H4 (cell line): ENCODE data around the gene USF1. TPM values are rescaled to one million over a fixed set of nuclear protein-coding genes. Genes with fewer than 3 reads are reported as not detected.
"Not testable (repeated sequence)": the region's sequence is repeated elsewhere in the genome, so short reads cannot be mapped to it uniquely, and the experiment has no call there.

ENCODE experiments used
- DNase-seq: peaks from one replicate; pipeline ENCODE4 v3.0.0-alpha.2; 2015; ENCODE audit warnings: low spot score
- total RNA-seq: library from RNA; depleted of rRNA; stranded (reverse); fragments of >200 nt; shearing (Covaris generic); gene quantifications from 2 replicates; pipeline ENCODE4 v1.2.3, GENCODE V29; 2014

The USF1 gene
- total RNA-seq, 1 experiment from 2014 or later, result 57.7 TPM

DNA sequence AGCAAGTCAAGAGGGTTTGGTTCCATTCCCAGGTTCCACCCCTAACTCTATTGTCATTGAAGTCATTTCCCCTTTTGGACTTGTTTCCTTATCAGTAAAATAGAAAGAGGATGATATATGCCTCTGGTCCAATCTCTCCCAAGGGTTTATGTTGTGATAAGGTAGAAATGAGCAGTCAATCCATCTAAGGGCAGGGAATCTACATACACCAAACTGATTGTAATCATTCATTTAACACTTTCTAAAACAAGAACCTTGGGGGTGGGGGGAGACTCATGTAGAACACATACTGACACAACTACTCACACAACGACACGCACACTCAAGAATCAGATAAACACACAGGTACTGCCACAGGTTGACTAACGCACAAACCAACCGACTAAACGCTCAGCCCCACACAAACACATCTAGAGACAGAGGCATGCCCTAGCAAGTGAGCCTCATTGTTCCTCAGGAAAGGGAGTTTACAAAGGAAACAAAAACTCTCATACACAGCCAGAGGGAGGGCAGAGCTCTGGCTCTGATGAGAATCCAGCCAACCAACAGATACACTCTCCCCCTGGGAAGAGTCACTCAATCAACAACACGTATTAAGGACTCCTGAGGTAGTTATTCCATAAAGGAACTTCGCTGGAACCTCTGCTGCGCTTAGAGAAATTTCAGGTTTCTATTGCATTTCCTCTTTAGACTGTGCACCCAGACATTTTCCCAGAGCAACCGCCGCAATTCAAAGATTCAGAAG lies 25.9 kb downstream of the USF1 start:
- DNase-seq, result no peak

DNA sequence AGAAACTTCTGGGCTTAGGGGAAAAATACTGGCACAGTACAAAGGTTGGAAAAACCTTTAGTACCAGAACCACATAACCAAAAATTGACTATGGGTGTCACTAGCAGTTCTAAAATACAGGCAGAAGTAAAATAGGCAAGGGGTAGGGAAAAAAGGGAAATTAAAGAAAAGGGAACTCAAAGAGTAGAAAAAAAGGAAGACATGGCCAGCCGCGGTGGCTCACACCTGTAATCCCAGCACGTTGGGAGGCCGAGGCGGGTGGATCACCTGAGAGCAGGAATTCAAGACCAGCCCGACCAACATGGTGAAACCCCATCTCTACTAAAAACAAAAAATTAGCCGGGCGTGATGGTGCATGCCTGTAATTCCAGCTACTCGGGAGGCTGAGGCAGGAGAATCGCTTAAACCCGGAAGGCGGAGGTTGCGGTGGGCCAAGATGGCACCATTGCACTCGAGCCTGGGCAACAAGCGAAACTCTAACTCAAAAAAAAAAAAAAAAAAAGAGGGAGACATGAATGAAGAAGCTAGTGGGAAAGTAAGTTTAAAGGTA lies 26.6 kb downstream of the USF1 start:
- DNase-seq, result not testable (repeated sequence)

DNA sequence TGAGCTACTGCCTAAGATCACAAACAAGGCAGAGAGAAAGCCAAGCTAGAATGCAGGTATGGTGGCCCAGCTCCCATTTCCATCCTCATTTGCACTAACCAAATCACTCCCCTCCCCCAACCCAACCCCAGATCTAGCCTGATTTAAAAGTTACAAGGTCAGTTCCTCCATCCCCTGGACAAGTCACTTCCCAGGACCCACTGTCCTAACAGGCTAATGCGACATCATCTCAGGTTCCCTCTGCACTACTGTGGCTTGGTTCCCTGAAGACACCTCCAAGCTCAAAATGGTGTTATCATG lies 27.2 kb downstream of the USF1 start:
- DNase-seq, result no peak

DNA sequence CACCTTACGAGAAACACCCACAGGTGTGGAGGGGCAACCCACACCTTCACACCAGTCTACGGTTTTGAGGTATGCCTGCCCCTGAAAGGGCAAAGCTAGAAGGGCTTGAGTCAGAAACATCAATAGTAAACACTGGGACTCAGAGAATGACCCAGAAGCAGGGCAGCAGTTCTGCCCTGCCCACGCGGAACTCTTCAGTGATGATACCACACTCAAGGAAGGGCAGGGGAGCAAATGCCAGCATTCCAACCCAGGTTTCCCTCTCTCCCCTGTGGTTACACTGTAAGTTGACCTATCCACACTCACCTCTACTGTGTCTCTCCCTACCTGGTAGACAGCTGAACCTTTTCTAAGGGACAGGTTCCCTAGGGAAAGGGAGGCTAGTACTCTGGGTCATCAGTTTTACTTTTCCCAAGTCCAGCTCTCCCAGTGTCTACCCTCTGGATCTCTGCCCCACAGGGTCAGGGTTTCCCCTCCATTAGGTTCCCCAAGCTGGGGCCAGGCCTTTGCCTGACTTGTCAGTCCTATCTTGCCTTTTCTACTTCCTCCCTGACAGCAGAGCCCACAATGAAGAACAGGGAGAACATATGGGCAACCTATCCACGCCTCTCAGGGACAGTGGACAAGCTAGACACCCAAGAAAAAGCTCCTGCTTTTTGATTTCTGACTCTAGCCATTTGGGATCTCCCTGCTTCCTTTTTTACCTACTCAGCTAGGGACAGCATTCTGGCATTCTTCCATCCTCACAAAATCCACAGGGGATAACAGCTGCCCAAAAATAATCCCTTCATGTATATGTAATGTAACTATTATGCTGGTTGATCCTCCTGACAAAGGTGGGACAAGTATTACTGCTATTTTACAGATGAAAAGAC lies 27.8 kb downstream of the USF1 start:
- DNase-seq, result no peak

DNA sequence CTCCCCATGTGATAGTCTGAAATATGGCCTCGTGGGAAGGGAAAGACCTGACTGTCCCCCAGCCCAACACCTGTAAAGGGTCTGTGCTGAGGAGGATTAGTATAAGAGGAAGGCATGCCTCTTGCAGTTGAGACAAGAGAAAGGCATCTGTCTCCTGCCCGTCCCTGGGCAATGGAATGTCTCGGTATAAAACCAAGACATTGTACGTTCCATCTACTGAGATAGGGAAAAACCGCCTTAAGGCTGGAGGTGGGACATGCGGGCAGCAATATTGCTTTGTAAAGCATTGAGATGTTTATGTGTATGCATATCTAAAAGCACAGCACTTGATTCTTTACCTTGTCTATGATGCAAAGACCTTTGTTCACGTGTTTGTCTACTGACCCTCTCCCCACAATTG lies 28.6 kb downstream of the USF1 start:
- not testable (repeated sequence) for DNase-seq

DNA sequence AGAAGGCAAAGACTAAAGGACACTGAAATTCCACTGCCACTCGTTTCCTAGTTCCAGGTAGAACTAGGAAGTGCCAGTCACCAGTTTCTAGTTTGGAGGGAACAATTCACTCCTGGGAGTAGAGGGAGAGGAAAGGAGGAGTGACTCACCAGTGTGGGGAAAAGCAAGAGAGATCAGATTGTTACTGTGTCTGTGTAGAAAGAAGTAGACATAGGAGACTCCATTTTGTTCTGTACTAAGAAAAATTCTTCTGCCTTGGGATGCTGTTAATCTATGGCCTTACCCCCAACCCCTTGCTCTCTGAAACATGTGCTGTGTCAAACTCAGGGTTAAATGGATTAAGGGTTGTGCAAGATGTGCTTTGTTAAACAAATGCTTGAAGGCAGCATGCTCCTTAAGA lies 29.1 kb downstream of the USF1 start:
- DNase-seq, result not testable (repeated sequence)

DNA sequence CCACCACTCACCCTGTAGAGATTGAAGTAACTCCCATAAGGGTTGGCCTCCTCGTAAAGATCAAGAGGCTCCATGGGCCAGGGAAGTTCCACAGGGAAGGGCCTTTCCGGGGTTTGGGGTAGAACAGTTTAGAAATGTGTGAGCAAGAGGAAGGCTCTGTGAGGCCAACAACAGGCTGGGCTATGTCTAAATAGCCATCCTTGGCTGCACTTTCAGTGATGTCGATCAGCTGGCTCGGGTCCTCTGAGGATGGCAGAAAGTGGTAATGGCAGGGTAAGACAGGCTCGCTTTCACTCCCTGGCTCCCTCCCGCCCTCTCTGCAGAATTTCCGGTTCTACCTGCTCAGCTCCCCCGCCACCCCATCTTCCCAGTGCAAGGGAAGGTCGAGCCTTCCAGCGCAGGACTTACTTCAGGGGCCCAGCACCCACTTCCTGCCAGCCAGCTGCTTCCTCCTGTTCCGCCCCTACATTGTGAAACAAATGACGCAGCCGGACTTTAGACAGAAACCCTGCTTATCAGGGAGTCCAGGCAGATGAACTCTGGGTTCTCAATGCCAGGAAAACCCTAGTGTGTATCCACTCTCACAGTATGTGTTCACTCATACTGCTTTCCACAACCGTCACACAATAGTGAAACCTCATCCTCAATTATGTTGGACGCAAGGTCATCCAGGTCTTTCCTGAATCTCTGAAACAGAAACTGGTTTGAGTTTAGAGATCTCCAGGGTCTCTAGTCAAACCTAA lies 32.1 kb downstream of the USF1 start:
- peak; percentile 67 for DNase-seq

DNA sequence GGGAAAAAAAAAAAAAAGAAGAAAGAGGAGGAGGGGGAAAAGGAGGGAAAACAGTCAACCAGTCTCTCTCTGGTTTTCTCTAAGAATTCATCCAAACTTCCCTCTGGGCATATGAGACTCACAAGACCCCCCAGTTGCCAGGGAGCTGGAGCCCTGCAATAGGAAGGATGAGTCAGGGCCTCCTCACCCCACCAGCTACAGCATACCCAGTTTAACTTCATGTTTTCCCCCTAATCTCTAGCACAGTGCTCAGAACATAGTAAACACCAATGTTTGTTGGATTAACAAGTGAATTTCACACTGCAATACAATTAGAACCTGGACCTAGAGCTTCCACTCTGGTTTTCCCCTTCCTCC lies 32.7 kb downstream of the USF1 start:
- DNase-seq, result no peak

DNA sequence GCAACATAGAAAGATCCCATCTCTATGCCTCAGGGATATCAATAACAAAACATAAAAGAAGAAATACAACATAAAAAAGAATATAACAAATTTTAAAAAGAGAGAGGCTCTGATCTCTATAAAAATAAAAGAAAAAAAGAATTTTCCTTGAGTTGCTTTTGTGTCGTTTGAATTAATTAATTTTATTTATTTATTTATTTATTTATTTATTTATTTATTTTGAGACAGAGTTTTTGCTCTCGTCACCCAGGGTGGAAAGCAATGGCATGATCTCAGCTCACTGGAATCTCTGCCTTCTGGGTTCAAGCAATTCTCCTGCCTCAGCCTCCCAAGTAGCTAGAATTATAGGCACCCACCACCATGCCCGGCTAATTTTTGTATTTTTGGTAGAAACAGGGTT lies 33.4 kb downstream of the USF1 start:
- no peak for DNase-seq

DNA sequence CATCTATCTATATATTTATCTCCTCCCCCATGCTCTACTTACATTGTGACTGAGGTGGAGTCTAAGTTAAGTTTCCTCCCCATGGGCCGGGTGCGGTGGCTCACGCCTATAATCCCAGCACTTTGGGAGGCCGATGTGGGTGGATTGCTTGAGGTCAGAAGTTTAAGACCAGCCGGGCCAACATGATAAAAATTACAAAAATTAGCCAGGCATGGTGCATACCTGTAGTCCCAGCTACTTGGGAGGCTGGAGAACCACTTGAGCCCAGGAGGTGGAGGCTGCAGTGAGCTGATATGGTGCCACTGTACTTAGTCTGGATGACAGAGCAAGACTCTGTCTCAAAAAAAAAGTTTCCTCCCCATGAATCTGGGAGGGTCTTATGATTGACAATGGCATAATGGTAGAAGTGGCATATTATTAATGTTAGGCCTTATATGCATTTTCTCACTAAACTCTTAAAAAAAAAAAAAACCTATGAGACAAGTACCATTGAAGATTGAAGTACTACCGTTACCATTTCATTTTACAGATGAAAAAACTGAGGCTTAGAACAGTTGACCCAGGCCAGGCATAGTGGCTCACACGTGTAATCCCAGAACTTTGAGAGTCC lies 36.1 kb downstream of the USF1 start:
- no peak for DNase-seq

DNA sequence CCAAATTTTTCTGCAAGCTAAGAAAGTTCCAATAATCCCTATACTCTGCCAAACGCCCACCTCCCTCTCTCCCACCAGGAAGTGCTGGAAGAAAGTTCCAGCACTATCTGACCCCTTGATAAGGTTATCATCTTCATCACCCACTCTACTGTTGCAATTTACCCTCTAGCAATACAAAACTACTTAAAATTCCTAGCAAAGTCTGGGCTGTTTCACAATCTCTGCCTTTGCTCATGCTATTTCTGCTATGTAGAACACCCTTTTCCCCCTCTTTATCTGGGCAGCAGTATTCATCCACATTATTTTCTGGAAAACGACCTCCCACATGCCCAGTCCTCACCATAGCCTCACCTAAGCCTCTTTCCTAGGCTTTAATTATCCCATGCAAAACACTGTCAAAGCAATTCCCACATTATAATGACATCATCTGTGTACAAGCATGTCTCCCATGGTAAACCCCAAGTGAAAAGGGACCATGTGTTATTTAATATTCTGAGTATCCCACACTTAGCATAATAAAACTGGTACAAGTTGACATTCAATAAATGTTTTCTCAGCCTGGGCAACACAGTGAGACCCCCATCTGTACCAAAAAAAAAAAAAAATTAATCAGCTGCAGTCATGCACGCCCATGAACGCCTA lies 36.8 kb downstream of the USF1 start:
- DNase-seq, result no peak

DNA sequence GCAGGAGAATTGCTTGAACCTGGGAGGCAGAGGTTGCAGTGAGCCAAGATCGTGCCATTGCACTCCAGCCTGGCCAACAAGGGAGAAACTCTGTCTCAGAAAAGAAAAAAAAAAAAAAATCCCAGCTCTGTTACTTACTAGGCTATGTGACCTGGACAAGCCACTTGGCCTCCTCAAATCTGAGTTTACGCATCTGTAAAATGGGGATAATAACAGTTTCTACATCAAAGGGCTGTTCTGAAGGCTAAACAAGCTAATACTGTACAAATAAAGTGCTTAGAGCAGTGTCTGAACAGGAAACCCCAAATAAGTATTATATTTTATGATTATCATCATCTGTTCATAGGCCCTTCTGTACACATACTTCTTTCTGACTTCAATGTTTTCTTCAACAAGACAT lies 38.4 kb downstream of the USF1 start:
- no peak for DNase-seq

DNA sequence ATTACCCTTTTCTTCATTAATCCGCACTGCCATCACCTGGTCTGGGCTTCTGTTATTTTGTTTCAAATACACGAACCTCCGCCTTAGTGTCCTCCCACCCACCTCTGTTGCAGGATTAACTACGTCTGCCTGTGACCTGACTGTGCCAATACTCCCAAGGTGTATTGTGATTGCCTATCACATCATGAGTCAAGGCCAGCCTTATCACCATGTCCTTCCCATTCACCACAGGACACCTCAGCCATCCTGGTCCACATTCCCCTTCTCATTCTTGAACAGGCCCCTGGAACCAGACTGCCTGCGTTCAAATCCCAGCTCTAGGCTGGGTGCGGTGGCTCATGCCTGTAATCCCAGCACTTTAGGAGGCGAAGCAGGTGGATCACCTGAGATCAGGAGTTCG lies 39.2 kb downstream of the USF1 start:
- no peak for DNase-seq

DNA sequence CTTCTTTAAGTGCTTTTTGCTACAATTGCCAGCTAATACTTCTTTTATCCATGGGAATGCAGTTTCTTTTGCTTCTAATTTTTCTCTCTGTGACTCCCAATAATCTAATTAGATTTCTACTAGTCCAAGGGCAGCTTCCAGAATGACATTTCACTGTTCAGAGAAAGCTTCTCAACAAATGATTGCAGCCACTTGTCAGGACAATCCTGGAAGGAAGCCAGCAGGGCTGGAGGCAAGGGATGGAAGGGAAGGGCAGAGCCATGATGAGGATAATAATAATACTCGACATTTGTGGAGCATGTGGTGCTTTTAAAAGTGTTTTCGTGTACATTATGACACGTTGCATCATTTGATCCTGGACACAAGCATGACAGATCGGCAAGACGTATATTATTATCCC lies 44.3 kb downstream of the USF1 start:
- DNase-seq, result no peak

DNA sequence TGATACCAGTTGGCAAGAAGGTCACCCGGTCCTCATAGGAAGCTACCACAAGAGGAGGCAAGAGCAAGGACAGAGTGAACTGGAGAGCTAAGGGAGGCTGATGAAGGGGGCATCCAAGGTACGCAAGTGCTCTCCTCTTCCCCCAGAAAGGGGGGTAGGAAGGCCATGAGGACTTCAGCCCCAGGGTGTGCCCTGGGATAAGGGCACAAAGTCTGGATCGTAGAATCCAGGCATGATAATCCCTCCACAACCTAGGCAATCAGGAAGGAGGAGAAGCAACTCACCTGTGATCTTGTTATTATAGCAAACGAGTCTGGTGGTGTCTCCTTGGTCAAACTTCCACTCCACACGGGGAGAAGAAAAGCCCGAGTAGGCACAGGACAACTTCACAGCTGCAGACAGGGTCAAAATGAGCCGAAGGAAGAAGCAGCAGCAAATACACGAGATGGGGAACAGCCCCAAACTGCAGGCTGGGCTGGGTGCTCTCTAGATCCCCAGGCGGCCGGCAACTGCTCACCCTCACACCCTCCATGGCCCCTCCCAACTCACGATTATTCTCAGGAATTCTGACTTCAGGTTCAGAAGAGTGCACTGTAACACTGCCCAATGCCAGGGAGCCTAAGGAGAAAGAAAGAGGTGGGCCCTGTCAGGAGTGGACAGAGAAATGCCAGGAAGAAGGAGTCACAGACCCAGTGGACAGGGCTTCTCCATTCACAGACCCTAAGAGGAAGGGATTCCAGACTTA lies 44.9 kb downstream of the USF1 start:
- DNase-seq, result no peak

DNA sequence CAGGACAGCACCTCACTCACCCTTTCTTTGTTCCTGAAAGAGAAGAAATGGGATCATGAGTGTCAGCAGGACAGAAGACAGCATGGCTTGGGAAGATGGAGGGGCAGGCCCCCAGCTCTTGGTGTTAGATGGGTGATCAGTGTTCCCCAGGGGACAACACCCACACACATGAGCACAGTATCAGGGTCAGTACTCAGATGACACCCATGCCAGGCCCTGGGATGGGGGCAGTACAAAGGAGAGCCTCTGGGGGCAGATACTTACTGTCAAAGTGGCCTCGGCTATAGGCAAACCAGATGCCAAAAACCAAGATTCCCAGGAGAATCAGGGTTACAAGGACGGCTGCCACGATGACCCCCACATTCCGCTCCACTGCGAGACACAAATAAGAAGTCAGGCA lies 46.4 kb downstream of the USF1 start:
- DNase-seq, result no peak

DNA sequence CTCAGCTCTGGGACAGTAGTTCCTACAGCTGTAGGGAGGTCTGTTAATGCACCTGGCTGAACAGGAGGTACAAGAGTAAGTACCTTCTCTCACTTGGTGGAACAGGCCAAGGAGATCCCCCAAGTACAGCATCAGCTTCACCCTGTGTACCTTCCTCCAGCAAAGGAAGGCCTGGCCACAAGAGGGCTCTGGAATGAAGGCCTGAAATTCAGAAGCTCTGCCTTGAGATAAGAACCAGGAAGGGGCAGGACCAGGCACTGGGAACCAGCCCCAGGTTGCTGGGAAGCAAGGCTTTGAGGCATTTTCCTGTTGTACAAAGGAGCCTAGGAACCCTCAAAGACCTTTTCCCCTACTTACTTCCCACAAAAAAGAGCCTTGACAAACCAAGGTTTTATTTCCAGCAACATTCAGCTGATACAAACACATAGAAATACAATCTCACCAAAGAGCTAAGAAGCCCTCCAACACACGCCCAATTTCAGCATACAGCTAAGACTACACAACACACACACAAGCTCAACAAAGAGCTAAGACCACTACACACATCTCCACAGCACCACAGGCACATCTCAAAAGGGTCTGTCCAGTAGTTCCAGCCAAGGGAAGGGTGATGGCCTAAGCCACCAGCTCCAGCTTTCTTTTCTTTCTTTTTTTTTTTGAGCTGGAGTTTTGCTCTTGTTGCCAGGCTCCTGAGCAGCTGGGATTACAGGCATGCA lies 48.3 kb downstream of the USF1 start:
- peak; percentile 71 for DNase-seq

DNA sequence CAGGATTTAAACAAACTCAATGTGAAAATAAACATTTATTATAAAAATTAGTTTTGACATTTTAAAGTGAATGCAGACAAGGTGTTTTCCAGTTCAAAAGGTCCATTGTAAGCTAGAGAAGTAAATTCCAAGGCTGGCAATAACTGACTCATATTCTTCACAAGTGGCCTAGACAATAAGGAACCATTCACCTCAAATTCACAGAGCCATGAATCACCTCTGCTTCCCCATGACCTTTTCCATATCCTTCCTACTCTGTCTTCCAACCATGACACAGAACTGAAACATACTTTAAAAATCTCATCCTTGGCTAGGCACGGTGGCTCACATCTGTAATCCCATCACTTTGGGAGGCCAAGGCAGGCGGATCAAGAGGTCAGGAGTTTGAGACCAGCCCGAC lies 49.6 kb downstream of the USF1 start:
- DNase-seq, result no peak

DNA sequence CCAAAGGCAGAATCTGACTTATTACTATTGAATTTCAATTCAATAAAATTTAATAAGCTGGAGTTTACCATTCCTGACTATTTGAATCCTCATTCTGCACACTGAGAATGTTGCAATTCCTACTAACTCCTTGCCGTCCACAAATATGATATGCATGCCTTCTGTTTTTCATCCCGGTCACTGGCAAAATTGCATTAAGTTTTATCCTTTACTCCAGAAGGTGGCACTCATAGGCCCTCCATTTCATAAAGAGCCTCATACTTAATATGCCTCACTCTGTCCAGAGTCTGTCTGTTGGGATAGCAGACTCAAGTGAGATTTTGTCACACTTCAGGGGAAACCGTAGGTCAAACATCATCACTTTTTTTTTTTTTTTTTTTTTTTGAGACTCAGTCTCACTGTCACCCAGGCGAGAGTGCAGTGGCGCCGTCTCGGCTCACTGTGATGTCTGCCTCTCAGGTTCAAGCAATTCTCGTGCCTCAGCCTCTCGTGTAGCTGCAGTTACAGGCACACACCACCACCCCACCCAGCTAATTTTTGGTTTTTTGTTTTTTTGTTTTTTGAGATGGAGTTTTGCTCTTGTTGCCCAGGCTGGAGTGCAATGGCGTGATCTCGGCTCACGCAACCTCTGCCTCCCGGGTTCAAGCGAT lies 52.1 kb downstream of the USF1 start:
- no peak for DNase-seq

DNA sequence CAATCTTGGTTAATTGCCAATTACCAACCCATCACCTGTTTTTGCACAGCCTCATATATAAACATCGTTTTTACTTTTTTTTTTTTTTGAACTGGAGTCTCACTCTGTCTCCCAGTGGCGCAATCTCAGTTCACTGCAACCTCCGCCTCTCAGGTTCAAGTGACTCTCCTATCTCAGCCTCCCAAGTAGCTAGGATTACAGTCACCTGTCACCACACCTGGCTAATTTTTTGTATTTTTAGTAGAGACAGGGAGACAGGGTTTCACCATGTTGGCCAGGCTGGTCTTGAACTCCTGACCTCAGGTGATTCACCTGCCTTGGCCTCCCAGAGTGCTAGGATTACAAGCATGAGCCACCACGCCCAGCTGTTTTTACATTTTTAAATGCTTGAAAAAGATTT lies 53.7 kb downstream of the USF1 start:
- DNase-seq, result not testable (repeated sequence)
